NCI-H524 treated with DMSO at 0.1 percent for 48 hours (cell line): ENCODE measurements around the gene ZNG1A.
"Not testable (repeated sequence)": the region's sequence is repeated elsewhere in the genome, so short reads cannot be mapped to it uniquely, and the experiment has no call there.

Experiments used
- DNase-seq: peaks from one replicate; lab custom pipeline; 2025; lab: John Stamatoyannopoulos, UW

ZNG1A gene

GRCh38 chr9:178970-179383 lies at the start of gene ZNG1A:
ZNG1A (minus strand) TSS chr9:179056; CDS start chr9:178969, 87 bp downstream.
- DNase-seq: peak; percentile 5

GRCh38 chr9:227860-228259 lies 49.0 kb upstream of the ZNG1A start:
- DNase-seq: no peak

GRCh38 chr9:224582-225520 lies 46.0 kb upstream of the ZNG1A start:
- no peak for DNase-seq

- DNase-seq: no peak
Measured at GRCh38 chr9:224026-224425, 45.2 kb upstream of the ZNG1A start.

- no peak for DNase-seq
Measured at GRCh38 chr9:223152-223551, 44.3 kb upstream of the ZNG1A start.

GRCh38 chr9:221989-222776 lies 43.3 kb upstream of the ZNG1A start:
- no peak for DNase-seq

GRCh38 chr9:219670-220365 lies 41.0 kb upstream of the ZNG1A start:
- no peak for DNase-seq

- not testable (repeated sequence) for DNase-seq
Measured at GRCh38 chr9:219036-219435, 40.2 kb upstream of the ZNG1A start.

- DNase-seq: no peak
Measured at GRCh38 chr9:217950-218349, 39.1 kb upstream of the ZNG1A start.

GRCh38 chr9:216866-217265 lies 38.0 kb upstream of the ZNG1A start:
- no peak for DNase-seq

- no peak for DNase-seq
Measured at GRCh38 chr9:215631-216155, 36.8 kb upstream of the ZNG1A start.

GRCh38 chr9:214648-215493 lies 36.0 kb upstream of the ZNG1A start, which contains the start of gene DOCK8:
DOCK8 (plus strand) TSS chr9:214865; CDS start chr9:214977, 112 bp downstream.
- no peak for DNase-seq

GRCh38 chr9:214351-214647 lies 35.4 kb upstream of the ZNG1A start:
- no peak for DNase-seq

GRCh38 chr9:213901-214300 lies 35.0 kb upstream of the ZNG1A start:
- DNase-seq: not testable (repeated sequence)

GRCh38 chr9:212297-212696 lies 33.4 kb upstream of the ZNG1A start:
- DNase-seq: no peak

- DNase-seq: no peak
Measured at GRCh38 chr9:211557-211956, 32.7 kb upstream of the ZNG1A start.

- no peak for DNase-seq
Measured at GRCh38 chr9:211036-211435, 32.2 kb upstream of the ZNG1A start.

GRCh38 chr9:209143-209758 lies 30.4 kb upstream of the ZNG1A start:
- DNase-seq: no peak

GRCh38 chr9:206481-206880 lies 27.6 kb upstream of the ZNG1A start:
- DNase-seq: no peak

GRCh38 chr9:199601-200000 lies 20.7 kb upstream of the ZNG1A start:
- not testable (repeated sequence) for DNase-seq
